ENCODE data around the gene ENTREP1. TPM values are rescaled to one million over a fixed set of nuclear protein-coding genes. Genes with fewer than 3 reads are reported as not detected.

ENTREP1 gene
- total RNA-seq, 1 experiment from 2014 or later, result 0.35 TPM

GRCh38 chr9:69411246-69411645, 86.2 kb downstream of the ENTREP1 start:
- H3K4me2 ChIP-seq, result no peak overlapping the region
- no peaks in the 10 kb centered on the region for H3K79me2 ChIP-seq (ENCODE audit: low read depth)
- H3K36me3 ChIP-seq (ENCODE audit: low read depth), result no peaks in the 10 kb centered on the region
- H3K9me2 ChIP-seq (ENCODE audit: insufficient read depth), result no peaks in the 10 kb centered on the region
- no peaks in the 10 kb centered on the region for H3K27me3 ChIP-seq (ENCODE audit: insufficient read depth, low read depth)
- intact Hi-C loops (cut with micrococcal nuclease; ENCODE audit: unreplicated experiment), result loop anchor here (5.0 to 10.0 kb wide), 2 partner anchors 86 to 374 kb away; partner anchors contain the start of genes ENTREP1 and FXN
- POLR2A ChIA-PET (ENCODE audit: unreplicated experiment), result no interaction called here
- no peak overlapping the region for H3K4me3 ChIP-seq
- DNase-seq, result no peak
- H4K20me1 ChIP-seq (ENCODE audit: insufficient read depth), result no peaks in the 10 kb centered on the region
- no peak overlapping the region for H2AFZ ChIP-seq
- H3F3A ChIP-seq (ENCODE audit: insufficient read depth, low read depth), result no peaks in the 10 kb centered on the region
- TF ChIP-seq CTCF (conservative IDR thresholded peaks at IDR 0.05), result no peak
- H3K27ac ChIP-seq, result no peak overlapping the region
- CTCF ChIA-PET, result interaction anchor here (0.7 kb wide), 1 partner anchor 224 kb away, joined by 4 read pairs; no protein-coding TSS in a partner anchor
- no TSS peak for BruUV-seq (replicated peaks)
- no peaks in the 10 kb centered on the region for H3K4me1 ChIP-seq (replicated peaks; ENCODE audit: insufficient read depth)
- no peaks in the 10 kb centered on the region for H3K9me3 ChIP-seq (ENCODE audit: insufficient read depth, low read depth)

- Histone ChIP-seq H3K4me2 (no peak overlapping the region), H3K9me3 (ENCODE audit: insufficient read depth, low read depth) (no peaks in the 10 kb centered on the region), H3K4me3 (no peak overlapping the region), H3K79me2 (ENCODE audit: low read depth) (no peaks in the 10 kb centered on the region), H2AFZ (no peak overlapping the region), H3K4me1 (replicated peaks; ENCODE audit: insufficient read depth) (no peaks in the 10 kb centered on the region), H3K27me3 (ENCODE audit: insufficient read depth, low read depth) (no peaks in the 10 kb centered on the region), H3F3A (ENCODE audit: insufficient read depth, low read depth) (no peaks in the 10 kb centered on the region), H3K36me3 (ENCODE audit: low read depth) (no peaks in the 10 kb centered on the region), H3K9me2 (ENCODE audit: insufficient read depth) (no peaks in the 10 kb centered on the region), H3K27ac (no peak overlapping the region), H4K20me1 (ENCODE audit: insufficient read depth) (no peaks in the 10 kb centered on the region)
- BruUV-seq (replicated peaks), result no TSS peak
- intact Hi-C loops (cut with micrococcal nuclease; ENCODE audit: unreplicated experiment), result loop anchor here (2.0 to 10.0 kb wide), 3 partner anchors 87 to 519 kb away; partner anchors contain the start of genes ENTREP1 and FXN
- CTCF ChIA-PET, result interaction anchor here (0.6 to 0.7 kb wide), 2 partner anchors 223 to 475 kb away, joined by 3 to 4 read pairs; no protein-coding TSS in a partner anchor
- POLR2A ChIA-PET (ENCODE audit: unreplicated experiment), result no interaction called here
- no peak for TF ChIP-seq EZH2 (IDR thresholded peaks at IDR 0.05; ENCODE audit: low read depth)
- no peak for TF ChIP-seq CTCF (conservative IDR thresholded peaks at IDR 0.05)
- no peak for DNase-seq
Observed at GRCh38 chr9:69411931-69412740, 87.1 kb downstream of the ENTREP1 start.

GRCh38 chr9:69412741-69413150, 87.7 kb downstream of the ENTREP1 start:
- Histone ChIP-seq H3K9me2 (ENCODE audit: insufficient read depth) (no peaks in the 10 kb centered on the region), H3K4me3 (no peak overlapping the region), H3F3A (ENCODE audit: insufficient read depth, low read depth) (no peaks in the 10 kb centered on the region), H3K4me1 (replicated peaks; ENCODE audit: insufficient read depth) (no peaks in the 10 kb centered on the region), H4K20me1 (ENCODE audit: insufficient read depth) (no peaks in the 10 kb centered on the region), H3K9me3 (ENCODE audit: insufficient read depth, low read depth) (no peaks in the 10 kb centered on the region), H3K27me3 (ENCODE audit: insufficient read depth, low read depth) (no peaks in the 10 kb centered on the region), H3K79me2 (ENCODE audit: low read depth) (no peaks in the 10 kb centered on the region), H3K36me3 (ENCODE audit: low read depth) (no peaks in the 10 kb centered on the region), H3K4me2 (no peak overlapping the region), H3K27ac (no peak overlapping the region), H2AFZ (no peak overlapping the region)
- intact Hi-C loops (cut with micrococcal nuclease; ENCODE audit: unreplicated experiment), result loop anchor here (2.0 to 10.0 kb wide), 3 partner anchors 88 to 518 kb away; partner anchors contain the start of genes ENTREP1 and FXN
- ChIA-PET CTCF (interaction anchor here (0.6 kb wide), 1 partner anchor 474 kb away, joined by 3 read pairs; no protein-coding TSS in a partner anchor), POLR2A (ENCODE audit: unreplicated experiment) (no interaction called here)
- DNase-seq, result peak in 1 of 2 experiments; percentile 66
- TF ChIP-seq CTCF (conservative IDR thresholded peaks at IDR 0.05) (peak; percentile 65), EZH2 (IDR thresholded peaks at IDR 0.05; ENCODE audit: low read depth) (no peak)
- no TSS peak for BruUV-seq (replicated peaks)
